ENCODE data around the gene MAGEA10.
"Not testable (repeated sequence)": the region's sequence is repeated elsewhere in the genome, so short reads cannot be mapped to it uniquely, and the experiment has no call there.

DNA sequence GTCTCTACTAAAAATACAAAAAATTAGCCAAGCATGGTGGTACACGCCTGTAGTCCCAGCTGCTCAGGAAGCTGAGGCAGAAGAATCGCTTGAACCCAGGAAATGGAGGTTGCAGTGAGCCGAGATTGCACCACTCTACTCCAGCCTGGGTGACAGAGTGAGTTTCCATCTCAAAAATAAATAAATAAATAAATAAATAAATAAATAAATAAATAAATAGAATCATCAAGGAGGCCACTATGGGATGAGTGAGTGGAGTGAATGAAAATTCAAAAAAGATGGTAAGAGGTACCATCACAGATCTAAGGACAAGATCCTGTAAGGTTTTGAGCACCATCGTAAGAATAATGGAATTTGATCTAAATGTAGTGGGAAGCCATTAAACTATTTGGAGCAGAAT lies 37.5 kb upstream of the MAGEA10 start:
- TF ChIP-seq, protein P1, sequence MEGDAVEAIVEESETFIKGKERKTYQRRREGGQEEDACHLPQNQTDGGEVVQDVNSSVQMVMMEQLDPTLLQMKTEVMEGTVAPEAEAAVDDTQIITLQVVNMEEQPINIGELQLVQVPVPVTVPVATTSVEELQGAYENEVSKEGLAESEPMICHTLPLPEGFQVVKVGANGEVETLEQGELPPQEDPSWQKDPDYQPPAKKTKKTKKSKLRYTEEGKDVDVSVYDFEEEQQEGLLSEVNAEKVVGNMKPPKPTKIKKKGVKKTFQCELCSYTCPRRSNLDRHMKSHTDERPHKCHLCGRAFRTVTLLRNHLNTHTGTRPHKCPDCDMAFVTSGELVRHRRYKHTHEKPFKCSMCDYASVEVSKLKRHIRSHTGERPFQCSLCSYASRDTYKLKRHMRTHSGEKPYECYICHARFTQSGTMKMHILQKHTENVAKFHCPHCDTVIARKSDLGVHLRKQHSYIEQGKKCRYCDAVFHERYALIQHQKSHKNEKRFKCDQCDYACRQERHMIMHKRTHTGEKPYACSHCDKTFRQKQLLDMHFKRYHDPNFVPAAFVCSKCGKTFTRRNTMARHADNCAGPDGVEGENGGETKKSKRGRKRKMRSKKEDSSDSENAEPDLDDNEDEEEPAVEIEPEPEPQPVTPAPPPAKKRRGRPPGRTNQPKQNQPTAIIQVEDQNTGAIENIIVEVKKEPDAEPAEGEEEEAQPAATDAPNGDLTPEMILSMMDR (conservative IDR thresholded peaks at IDR 0.05), result not testable (repeated sequence)
- not testable (repeated sequence) for TF ChIP-seq ZFX (IDR thresholded peaks at IDR 0.05)
